Mesenchymal stem cell (in vitro differentiated cells and primary cell): ENCODE measurements around the gene ARRDC1.
A peak's percentile ranks its signal among the peaks of the same experiment; 100 is the strongest.
"Not testable (repeated sequence)": the region's sequence is repeated elsewhere in the genome, so short reads cannot be mapped to it uniquely, and the experiment has no call there.

Source experiments
- DNase-seq: peaks from one replicate; pipeline ENCODE4 v3.0.0-alpha.2; 2013
- H2AFZ ChIP-seq: one replicate; pipeline ENCODE4 v1.6.1; 2013; ENCODE audit warnings: low read depth, mild to moderate bottlenecking, control low read depth, inconsistent platforms, low read length, moderate library complexity
- H2AK5ac ChIP-seq: 2 replicates; pipeline ENCODE4 v1.6.1; 2013; ENCODE audit warnings: low read length, moderate library complexity, mild to moderate bottlenecking, inconsistent platforms; ENCODE audit not compliant: severe bottlenecking
- H2BK120ac ChIP-seq: one replicate; pipeline ENCODE4 v1.6.1; 2013; ENCODE audit warnings: low read depth, mild to moderate bottlenecking, inconsistent platforms, low read length, moderate library complexity
- H2BK12ac ChIP-seq, 2 experiments: one replicate each; pipeline ENCODE4 v1.6.1; 2013; ENCODE audit warnings: inconsistent platforms in 2 of 2, low read length in 2 of 2, mild to moderate bottlenecking in 2 of 2, moderate library complexity in 2 of 2, control low read depth in 1 of 2
- H2BK15ac ChIP-seq: one replicate; pipeline ENCODE4 v1.6.1; 2013; ENCODE audit warnings: mild to moderate bottlenecking, low read depth, inconsistent platforms; ENCODE audit not compliant: poor library complexity, severe bottlenecking
- H2BK5ac ChIP-seq: 2 replicates; pipeline ENCODE4 v1.6.1; 2013; ENCODE audit warnings: low read depth, mild to moderate bottlenecking, low read length, control low read depth, inconsistent platforms; ENCODE audit not compliant: poor library complexity, severe bottlenecking
- H3K14ac ChIP-seq, 2 experiments: one replicate each; pipeline ENCODE4 v1.6.1; 2013; ENCODE audit warnings: inconsistent platforms in 2 of 2, low read length in 2 of 2, control low read depth in 1 of 2, mild to moderate bottlenecking in 1 of 2, moderate library complexity in 1 of 2
- H3K18ac ChIP-seq, 2 experiments: one replicate each; pipeline ENCODE4 v1.6.1; 2013; ENCODE audit warnings: inconsistent platforms in 2 of 2, low read length in 2 of 2, control low read depth in 1 of 2, low read depth in 1 of 2, mild to moderate bottlenecking in 1 of 2
- H3K23ac ChIP-seq, 2 experiments: one replicate each; pipeline ENCODE4 v1.6.1; 2013; ENCODE audit warnings: inconsistent platforms in 2 of 2, low read length in 2 of 2, mild to moderate bottlenecking in 2 of 2, moderate library complexity in 2 of 2, control low read depth in 1 of 2
- H3K27ac ChIP-seq: 2 replicates; pipeline ENCODE4 v1.5.1; 2013; ENCODE audit warnings: mild to moderate bottlenecking, moderate library complexity, low read length, control low read depth, inconsistent platforms; ENCODE audit not compliant: poor library complexity, severe bottlenecking
- H3K27me3 ChIP-seq, 2 experiments: 2 replicates each; pipeline versions ENCODE4 v1.6.1 to v1.7.0; 2013; ENCODE audit warnings: low read length in 2 of 2, mild to moderate bottlenecking in 2 of 2, moderate library complexity in 2 of 2, control low read depth in 1 of 2, inconsistent platforms in 1 of 2; ENCODE audit not compliant: control insufficient read depth in 1 of 2, insufficient read depth in 1 of 2
- H3K36me3 ChIP-seq, 2 experiments: 2 replicates each; pipeline versions ENCODE4 v1.6.1 to v1.7.0; 2013; ENCODE audit warnings: low read length in 2 of 2, control low read depth in 1 of 2, inconsistent platforms in 1 of 2, low read depth in 1 of 2, mild to moderate bottlenecking in 1 of 2; ENCODE audit not compliant: insufficient read depth in 2 of 2, control insufficient read depth in 1 of 2
- H3K4ac ChIP-seq, 2 experiments: one replicate each; pipeline ENCODE4 v1.6.1; 2013; ENCODE audit warnings: inconsistent platforms in 2 of 2, low read length in 2 of 2, mild to moderate bottlenecking in 2 of 2, moderate library complexity in 2 of 2, control low read depth in 1 of 2, low read depth in 1 of 2
- H3K4me1 ChIP-seq: 2 replicates; pipeline ENCODE4 v1.6.1; 2013; ENCODE audit warnings: low read depth, low read length, control low read depth; ENCODE audit not compliant: control insufficient read depth, insufficient read depth
- H3K4me2 ChIP-seq: 2 replicates; pipeline ENCODE4 v1.6.1; 2013; ENCODE audit warnings: low read length, mild to moderate bottlenecking, inconsistent platforms; ENCODE audit not compliant: poor library complexity, severe bottlenecking
- H3K4me3 ChIP-seq, 2 experiments: 2 replicates each; pipeline versions ENCODE4 v1.5.1 to v1.7.0; 2013; ENCODE audit warnings: low read length in 2 of 2, mild to moderate bottlenecking in 2 of 2, control low read depth in 1 of 2, low read depth in 1 of 2; ENCODE audit not compliant: insufficient read depth in 1 of 2
- H3K79me1 ChIP-seq: replicated peaks from 2 replicates; pipeline ENCODE4 v1.6.1; 2013; ENCODE audit warnings: mild to moderate bottlenecking, control low read depth, low read length, inconsistent platforms; ENCODE audit not compliant: poor library complexity, severe bottlenecking
- H3K9ac ChIP-seq: 2 replicates; pipeline ENCODE4 v1.7.0; 2013; ENCODE audit warnings: mild to moderate bottlenecking, low read length, moderate library complexity
- H3K9me3 ChIP-seq: 2 replicates; pipeline ENCODE4 v1.7.0; 2013; ENCODE audit warnings: mild to moderate bottlenecking, low read length; ENCODE audit not compliant: control insufficient read depth
- H4K8ac ChIP-seq: one replicate; pipeline ENCODE4 v1.6.1; 2013; ENCODE audit warnings: inconsistent platforms, mild to moderate bottlenecking, low read length, moderate library complexity
- H4K91ac ChIP-seq: one replicate; pipeline ENCODE4 v1.6.1; 2013; ENCODE audit warnings: mild to moderate bottlenecking, low read length, inconsistent platforms
- WGBS: methylation state at CpG from one replicate; pipeline ENCODE4 v1.1.7; 2013; ENCODE audit warnings: mixed read lengths; 5-methylcytosine and 5-hydroxymethylcytosine counted together

Gene ARRDC1

GRCh38 chr9:137627406-137627805 lies 21.9 kb downstream of the ARRDC1 start:
- not testable (repeated sequence) for H3K9me3 ChIP-seq, H3K4ac ChIP-seq, H2BK12ac ChIP-seq, DNase-seq, H4K91ac ChIP-seq, H3K23ac ChIP-seq, H3K27me3 ChIP-seq, H2AFZ ChIP-seq, H3K9ac ChIP-seq, H2BK15ac ChIP-seq, H3K4me2 ChIP-seq, H3K4me3 ChIP-seq, H2BK120ac ChIP-seq, H3K18ac ChIP-seq, H3K27ac ChIP-seq, H3K14ac ChIP-seq, H4K8ac ChIP-seq, H3K4me1 ChIP-seq, H2AK5ac ChIP-seq, H3K79me1 ChIP-seq, H2BK5ac ChIP-seq
- over 99% methylated on average over 13 of the region's 14 CpGs for whole genome bisulfite sequencing
- peaks cover 3 to 15% of the 10 kb centered on the region in 2 experiments for H3K36me3 ChIP-seq

DNA sequence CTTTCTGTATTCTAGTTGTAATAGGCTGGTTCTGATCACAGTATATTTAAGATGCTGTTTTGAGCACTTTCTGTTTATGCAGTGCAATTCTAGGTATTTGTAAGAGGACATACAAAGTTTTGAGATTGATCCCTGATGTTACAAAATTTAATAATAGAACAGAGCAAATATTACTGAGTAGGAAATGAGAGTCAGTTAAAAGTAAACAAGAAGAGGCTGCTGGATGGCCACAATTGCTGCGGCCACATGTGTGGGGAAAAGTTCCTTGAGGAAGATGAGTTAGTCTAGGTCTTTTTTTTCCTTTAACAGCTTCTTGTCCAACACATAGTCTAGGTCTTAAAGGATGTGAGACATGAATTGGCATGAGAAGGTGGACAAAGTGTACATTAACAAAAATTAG lies 24.6 kb downstream of the ARRDC1 start:
- Histone ChIP-seq H2BK5ac (no peak overlapping the region), H4K91ac (no peak overlapping the region), H2BK120ac (no peak overlapping the region), H3K4me1 (peaks cover 9% of the 10 kb centered on the region), H2AFZ (no peak overlapping the region), H3K36me3 (no peaks in the 10 kb centered on the region), H3K23ac (no peak overlapping the region), H2BK15ac (no peak overlapping the region), H3K4me2 (no peak overlapping the region), H3K4me3 (no peak overlapping the region), H3K27me3 (no peaks in the 10 kb centered on the region), H3K14ac (no peak overlapping the region), H3K79me1 (no peaks in the 10 kb centered on the region), H4K8ac (no peak overlapping the region), H2AK5ac (no peak overlapping the region), H3K4ac (no peak overlapping the region), H2BK12ac (no peak overlapping the region), H3K9me3 (no peaks in the 10 kb centered on the region), H3K27ac (no peak overlapping the region), H3K9ac (peak overlapping the region; percentile 20), H3K18ac (no peak overlapping the region)
- WGBS: 53% methylated on average over 1 of the region's 1 CpG
- DNase-seq: peak; percentile 40

DNA sequence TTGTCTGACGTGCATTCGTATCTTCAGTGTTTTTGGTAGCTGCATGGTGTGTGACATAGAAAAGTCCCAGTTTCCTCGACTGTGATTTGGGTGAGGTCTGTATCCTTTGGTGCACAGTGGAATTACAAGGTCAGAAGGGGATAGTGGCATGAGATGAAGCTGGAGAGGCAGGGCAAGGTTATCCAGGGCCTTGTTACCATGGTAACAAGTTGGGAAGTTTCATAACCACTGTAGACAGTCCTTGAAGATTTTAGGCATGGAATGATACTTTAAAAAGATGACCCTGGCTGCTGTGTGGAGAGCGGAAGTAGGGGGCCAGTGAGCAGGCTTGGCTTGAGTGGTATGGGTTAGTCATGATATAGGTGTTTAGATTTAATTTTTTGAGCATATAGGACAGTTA lies 25.2 kb downstream of the ARRDC1 start:
- Histone ChIP-seq H2BK12ac (no peak overlapping the region), H3K4me2 (no peak overlapping the region), H3K27me3 (no peaks in the 10 kb centered on the region), H4K91ac (no peak overlapping the region), H3K9ac (peak overlapping the region; percentile 20), H3K36me3 (no peaks in the 10 kb centered on the region), H3K4ac (no peak overlapping the region), H3K27ac (no peak overlapping the region), H3K18ac (no peak overlapping the region), H2BK5ac (no peak overlapping the region), H3K14ac (peak overlapping the region in 1 of 2 experiments; percentile 80), H4K8ac (peak overlapping the region; percentile 30), H3K23ac (no peak overlapping the region), H2BK15ac (no peak overlapping the region), H3K4me1 (peaks cover 9% of the 10 kb centered on the region), H2AK5ac (no peak overlapping the region), H3K9me3 (no peaks in the 10 kb centered on the region), H3K4me3 (no peak overlapping the region), H2BK120ac (no peak overlapping the region), H2AFZ (no peak overlapping the region), H3K79me1 (no peaks in the 10 kb centered on the region)
- WGBS: 95% methylated on average over 4 of the region's 4 CpGs
- DNase-seq: peak; percentile 31

DNA sequence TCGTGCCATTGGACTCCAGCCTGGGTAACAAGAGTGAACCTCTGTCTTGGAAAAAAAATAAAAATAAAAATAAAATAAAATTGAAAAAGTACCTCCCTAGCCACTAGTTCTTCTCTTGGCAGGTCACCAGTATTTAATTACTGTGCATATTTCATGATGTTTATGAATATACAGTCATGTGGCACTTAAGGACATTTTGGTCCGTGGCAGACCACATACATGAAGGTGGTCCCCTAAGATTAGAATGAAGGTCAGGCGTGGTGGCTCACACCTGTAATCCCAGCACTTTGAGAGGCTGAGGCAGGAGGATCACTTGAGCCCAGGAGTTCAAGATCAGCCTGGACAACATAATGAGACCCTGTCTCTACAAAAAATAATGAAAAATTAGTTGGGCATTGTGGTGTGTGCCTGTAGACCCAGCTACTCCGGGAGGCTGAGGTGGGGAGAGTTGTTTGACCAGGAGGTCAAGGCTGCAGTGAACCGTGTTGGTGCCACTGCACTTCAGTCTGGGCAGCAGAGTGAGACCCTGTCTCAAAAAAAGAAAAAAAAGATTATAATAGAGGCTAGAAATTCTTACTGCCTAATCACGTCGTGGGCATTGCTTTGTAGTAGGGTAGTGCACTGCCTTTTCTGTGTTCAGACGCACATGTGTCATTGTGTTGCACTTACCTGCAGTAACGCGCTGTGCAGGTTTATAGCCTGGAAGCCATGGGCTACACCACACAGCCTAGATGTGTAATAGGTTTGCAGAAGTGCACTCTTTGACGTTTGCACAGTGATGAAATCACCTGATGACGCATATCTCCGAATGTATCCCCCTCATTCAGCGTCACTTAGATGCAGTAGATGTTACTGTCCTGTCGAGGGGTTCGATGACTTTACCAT lies 26.1 kb downstream of the ARRDC1 start:
- Histone ChIP-seq H3K9ac (no peak overlapping the region), H3K14ac (peak overlapping the region in 1 of 2 experiments; percentile 55), H3K4ac (no peak overlapping the region), H3K27ac (no peak overlapping the region), H3K36me3 (no peaks in the 10 kb centered on the region), H4K8ac (no peak overlapping the region), H4K91ac (no peak overlapping the region), H2BK12ac (no peak overlapping the region), H2BK15ac (no peak overlapping the region), H3K4me3 (no peak overlapping the region), H3K27me3 (no peaks in the 10 kb centered on the region), H2BK5ac (no peak overlapping the region), H2AK5ac (no peak overlapping the region), H2AFZ (no peak overlapping the region), H3K18ac (no peak overlapping the region), H2BK120ac (no peak overlapping the region), H3K23ac (no peak overlapping the region), H3K79me1 (no peaks in the 10 kb centered on the region), H3K9me3 (no peaks in the 10 kb centered on the region), H3K4me1 (peaks cover 9% of the 10 kb centered on the region), H3K4me2 (no peak overlapping the region)
- no peak for DNase-seq
- 94% methylated on average over 15 of the region's 16 CpGs for WGBS
